HepG2 (cell line): ENCODE data around the gene CSNK1G1. TPM values are rescaled to one million over a fixed set of nuclear protein-coding genes. Genes with fewer than 3 reads are reported as not detected.

Source experiments
- ATAC-seq: fragments of 200-7000 bp; cut with Tn5 transposase; 3 replicates; pipeline ENCODE4 v1.9.1; 2020; ENCODE audit warnings: mild to moderate bottlenecking, moderate library complexity
- BruUV-seq: library from RNA; stranded (reverse); fragments of 400-500 nt; replicated peaks from 2 replicates; lab custom pipeline; 2021; lab: Mats Ljungman, UMichigan
- CTCF ChIA-PET: fragments of 300-600 bp; formaldehyde crosslinking; extraction: SDS; loops from one replicate; lab custom pipeline; 2021; ENCODE audit warnings: low total read pairs, inconsistent platforms, low intra/inter-chr PET ratio; lab: Yijun Ruan, JAX
- POLR2A ChIA-PET: fragments of 350-600 bp; sonication (Branson Sonifier 250); formaldehyde crosslinking; loops from one replicate; lab custom pipeline; 2020; ENCODE audit warnings: antibody characterized with exemption, inconsistent platforms; lab: Yijun Ruan, JAX
- DNase-seq: peaks from one replicate; pipeline ENCODE4 v3.0.0-alpha.2; 2015; ENCODE audit warnings: low spot score
- FAIRE-seq: peaks from 3 replicates; lab custom pipeline; 2011; peaks lifted over from hg19 to GRCh38; lab: Jason Lieb, UNC
- H2AFZ ChIP-seq: one replicate; pipeline ENCODE4 v1.6.1; 2011; ENCODE audit warnings: low read length, inconsistent platforms
- H3K27ac ChIP-seq: fragments of 300-600 bp; 3 replicates; pipeline ENCODE4 v1.8.0; 2011; ENCODE audit warnings: mixed run types, mild to moderate bottlenecking, mixed read lengths, low read length, inconsistent platforms; ENCODE audit not compliant: insufficient read depth; ENCODE audit errors: extremely low read length
- H3K27me3 ChIP-seq, 2 experiments: fragments of 200-600 bp in 1 of 2; 2 replicates in 1 of 2; 3 replicates in 1 of 2; pipeline versions ENCODE4 v1.6.0 to v1.8.0; 2011; ENCODE audit warnings: low read length in 2 of 2, mild to moderate bottlenecking in 2 of 2, moderate library complexity in 2 of 2, inconsistent platforms in 1 of 2; ENCODE audit not compliant: insufficient read depth in 2 of 2, control insufficient read depth in 1 of 2
- H3K36me3 ChIP-seq, 2 experiments: fragments of 200-600 bp in 1 of 2; replicated peaks in 1 of 2; 2 replicates in 1 of 2; 3 replicates in 1 of 2; pipeline versions ENCODE4 v1.5.1 to v1.8.0; 2011; ENCODE audit warnings: low read length in 2 of 2, inconsistent platforms in 1 of 2; ENCODE audit not compliant: insufficient read depth in 2 of 2, control insufficient read depth in 1 of 2
- H3K4me1 ChIP-seq: 2 replicates; pipeline ENCODE4 v1.5.1; 2012; ENCODE audit warnings: low read length, inconsistent platforms; ENCODE audit not compliant: insufficient read depth
- H3K4me2 ChIP-seq: 2 replicates; pipeline ENCODE4 v1.6.0; 2011; ENCODE audit warnings: low read depth, low read length, inconsistent platforms
- H3K4me3 ChIP-seq, 3 experiments: fragments of 200-600 bp in 1 of 3; sonication (generic), shearing (Covaris generic) in 1 of 3; replicated peaks in 1 of 3; 2 replicates each; pipeline ENCODE4 v1.5.1; 2011 to 2016; ENCODE audit warnings: low read length in 3 of 3, inconsistent platforms in 2 of 3, low read depth in 2 of 3, mild to moderate bottlenecking in 2 of 3, control low read depth in 1 of 3, mixed read lengths in 1 of 3; ENCODE audit not compliant: insufficient read depth in 1 of 3
- H3K79me2 ChIP-seq: one replicate; pipeline ENCODE4 v1.6.1; 2011; ENCODE audit warnings: low read length, inconsistent platforms; ENCODE audit not compliant: insufficient read depth
- H3K9ac ChIP-seq: 2 replicates; pipeline ENCODE4 v1.6.0; 2011; ENCODE audit warnings: mild to moderate bottlenecking, low read depth, low read length, inconsistent platforms; ENCODE audit not compliant: insufficient read depth
- H3K9me3 ChIP-seq: 2 replicates; pipeline ENCODE4 v1.5.1; 2012; ENCODE audit warnings: mild to moderate bottlenecking, low read length
- H4K20me1 ChIP-seq: 2 replicates; pipeline ENCODE4 v1.6.0; 2011; ENCODE audit warnings: inconsistent platforms, mild to moderate bottlenecking, low read length, moderate library complexity; ENCODE audit not compliant: insufficient read depth
- GATAD1 ChIP-seq: IDR thresholded peaks from 2 replicates; pipeline ENCODE4 v1.6.1; 2016; ENCODE audit warnings: missing genetic modification reagents, missing compliant biosample characterization
- JUNB ChIP-seq: sonication (generic); formaldehyde crosslinking; IDR thresholded peaks from 2 replicates; pipeline ENCODE4 v1.8.0; 2022; ENCODE audit warnings: missing genetic modification reagents, mild to moderate bottlenecking, borderline replicate concordance
- RAD51 ChIP-seq: fragments of 450-650 bp; IDR thresholded peaks from 2 replicates; pipeline ENCODE4 v1.6.1; 2016; ENCODE audit warnings: borderline replicate concordance
- RBAK ChIP-seq: sonication (generic); formaldehyde crosslinking; IDR thresholded peaks from 2 replicates; pipeline ENCODE4 v1.5.1; 2020; ENCODE audit warnings: mild to moderate bottlenecking, missing genetic modification reagents
- SIX1 ChIP-seq: sonication (generic); formaldehyde crosslinking; IDR thresholded peaks from 2 replicates; pipeline ENCODE4 v1.4.0; 2020; ENCODE audit warnings: missing genetic modification reagents, borderline replicate concordance
- ZNF3 ChIP-seq: IDR thresholded peaks from 2 replicates; pipeline ENCODE4 v1.7.0; 2017; ENCODE audit warnings: inconsistent platforms
- WGBS: methylation state at CpG from one replicate; pipeline ENCODE4 v1.1.6; 2017; ENCODE audit warnings: low lambda C conversion rate; 5-methylcytosine and 5-hydroxymethylcytosine counted together
- in situ Hi-C: cut with HindIII; loops from 2 replicates; pipeline ENCODE4 v1.10.0; 2017; ENCODE audit warnings: low pct_unique_long_range_greater_than_20kb; ENCODE audit not compliant: extremely low pct_ligation_motif_present
- intact Hi-C: fragments of 100-400 bp; cut with micrococcal nuclease; formaldehyde crosslinking; loops from one replicate; pipeline ENCODE4 v1.10.0; 2022; ENCODE audit not compliant: unreplicated experiment
- polyA plus RNA-seq, 8 experiments: library from polyadenylated mRNA; depleted of rRNA in 3 of 8; stranded (reverse) in 7 of 8; unstranded in 1 of 8; fragments of >200 nt; fragmentation: Illumina TruSeq in 4 of 8; extraction: Trizol in 4 of 8; gene quantifications; 2 replicates each; pipeline versions ENCODE4 v1.2.1 to v1.2.3, GENCODE V29; 2011 to 2016; ENCODE audit warnings: low read depth in 4 of 8, missing spikeins in 1 of 8, mixed read lengths in 1 of 8; ENCODE audit not compliant: insufficient read depth in 1 of 8
- total RNA-seq, 5 experiments: library from RNA; depleted of rRNA; stranded (reverse); fragments of >200 nt; fragmentation: Illumina TruSeq; extraction: Trizol; gene quantifications; 2 replicates each; pipeline ENCODE4 v1.2.3, GENCODE V29; 2016; ENCODE audit warnings: low read depth in 1 of 5
- TF ChIP-seq, protein P1 (sequence below): sonication (generic); formaldehyde crosslinking; IDR thresholded peaks from 2 replicates; pipeline ENCODE4 v1.4.0; 2020; ENCODE audit warnings: low read depth, mild to moderate bottlenecking, missing genetic modification reagents
- TF ChIP-seq, protein P2 (sequence below): sonication (generic); formaldehyde crosslinking; IDR thresholded peaks from 2 replicates; pipeline ENCODE4 v1.5.0; 2020; ENCODE audit warnings: missing genetic modification reagents, mild to moderate bottlenecking, borderline replicate concordance
- TF ChIP-seq, protein P3 (sequence below): sonication (generic); formaldehyde crosslinking; IDR thresholded peaks from 2 replicates; pipeline ENCODE4 v1.4.0; 2020; ENCODE audit warnings: missing genetic modification reagents, borderline replicate concordance
- TF ChIP-seq, protein P4 (sequence below): sonication (generic); formaldehyde crosslinking; IDR thresholded peaks from 2 replicates; pipeline ENCODE4 v1.4.0; 2020; ENCODE audit warnings: missing genetic modification reagents, mild to moderate bottlenecking, borderline replicate concordance
- TF ChIP-seq, protein P5 (sequence below): sonication (generic); formaldehyde crosslinking; conservative IDR thresholded peaks from 2 replicates; pipeline ENCODE4 v1.4.0; 2020; ENCODE audit warnings: mild to moderate bottlenecking, missing genetic modification reagents, moderate library complexity

The CSNK1G1 gene
- total and polyA plus RNA-seq, 2 of the 13 experiments (the other 11 are each of a cell fraction or from before 2014, with no cell fraction given): 8.5 to 12.6 TPM

DNA sequence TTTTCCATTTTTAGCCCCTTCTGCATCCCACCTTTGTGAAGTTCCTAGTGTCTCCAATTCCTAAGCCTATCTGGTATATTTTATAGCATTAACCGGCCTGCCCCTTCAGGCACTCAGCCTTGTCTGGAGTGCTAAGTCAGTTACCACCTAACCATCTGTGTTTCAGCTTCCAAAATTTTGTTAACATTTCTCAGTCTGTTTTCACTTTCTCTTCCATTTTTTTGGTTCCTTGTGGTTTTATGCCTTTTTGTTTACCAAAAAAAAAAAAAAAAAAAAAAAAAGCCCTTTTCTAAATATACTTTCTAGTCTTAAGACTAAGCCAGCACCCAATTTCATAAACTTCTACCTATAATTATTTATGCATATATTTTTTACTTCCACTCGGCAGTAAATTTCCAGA, 92.4 kb downstream of the CSNK1G1 start:
- CTCF ChIA-PET: no interaction called here
- FAIRE-seq: no peak
- WGBS: 78% methylated on average over 2 of the region's 2 CpGs
- in situ Hi-C loops (no loop called here), intact Hi-C loops (no loop called here)
- H3K4me1 ChIP-seq: no peaks in the 10 kb centered on the region
- no peak overlapping the region for H3K4me3 ChIP-seq
- no peak overlapping the region for H3K27ac ChIP-seq
- H4K20me1 ChIP-seq: no peaks in the 10 kb centered on the region
- POLR2A ChIA-PET: no interaction called here
- H3K27me3 ChIP-seq: no peaks in the 10 kb centered on the region
- DNase-seq: no peak
- H3K9ac ChIP-seq: no peak overlapping the region
- H3K79me2 ChIP-seq: peaks cover 3% of the 10 kb centered on the region
- no peaks in the 10 kb centered on the region; a peak in 1 of 5 replicates for H3K36me3 ChIP-seq
- ATAC-seq: no peak
- no TSS peak for BruUV-seq
- no peaks in the 10 kb centered on the region for H3K9me3 ChIP-seq
- no peak overlapping the region for H3K4me2 ChIP-seq
- H2AFZ ChIP-seq: no peak overlapping the region
- TF ChIP-seq GATAD1 (CRISPR knock-in tag) (no peak), RBAK (CRISPR knock-in tag) (no peak), JUNB (CRISPR knock-in tag) (no peak), SIX1 (CRISPR knock-in tag) (no peak), ZNF3 (CRISPR knock-in tag) (no peak), RAD51 (no peak)
- TF ChIP-seq, protein P1, sequence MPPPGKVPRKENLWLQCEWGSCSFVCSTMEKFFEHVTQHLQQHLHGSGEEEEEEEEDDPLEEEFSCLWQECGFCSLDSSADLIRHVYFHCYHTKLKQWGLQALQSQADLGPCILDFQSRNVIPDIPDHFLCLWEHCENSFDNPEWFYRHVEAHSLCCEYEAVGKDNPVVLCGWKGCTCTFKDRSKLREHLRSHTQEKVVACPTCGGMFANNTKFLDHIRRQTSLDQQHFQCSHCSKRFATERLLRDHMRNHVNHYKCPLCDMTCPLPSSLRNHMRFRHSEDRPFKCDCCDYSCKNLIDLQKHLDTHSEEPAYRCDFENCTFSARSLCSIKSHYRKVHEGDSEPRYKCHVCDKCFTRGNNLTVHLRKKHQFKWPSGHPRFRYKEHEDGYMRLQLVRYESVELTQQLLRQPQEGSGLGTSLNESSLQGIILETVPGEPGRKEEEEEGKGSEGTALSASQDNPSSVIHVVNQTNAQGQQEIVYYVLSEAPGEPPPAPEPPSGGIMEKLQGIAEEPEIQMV (CRISPR knock-in tag): no peak
- TF ChIP-seq, protein P2, sequence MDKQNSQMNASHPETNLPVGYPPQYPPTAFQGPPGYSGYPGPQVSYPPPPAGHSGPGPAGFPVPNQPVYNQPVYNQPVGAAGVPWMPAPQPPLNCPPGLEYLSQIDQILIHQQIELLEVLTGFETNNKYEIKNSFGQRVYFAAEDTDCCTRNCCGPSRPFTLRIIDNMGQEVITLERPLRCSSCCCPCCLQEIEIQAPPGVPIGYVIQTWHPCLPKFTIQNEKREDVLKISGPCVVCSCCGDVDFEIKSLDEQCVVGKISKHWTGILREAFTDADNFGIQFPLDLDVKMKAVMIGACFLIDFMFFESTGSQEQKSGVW (CRISPR knock-in tag): no peak
- TF ChIP-seq, protein P3, sequence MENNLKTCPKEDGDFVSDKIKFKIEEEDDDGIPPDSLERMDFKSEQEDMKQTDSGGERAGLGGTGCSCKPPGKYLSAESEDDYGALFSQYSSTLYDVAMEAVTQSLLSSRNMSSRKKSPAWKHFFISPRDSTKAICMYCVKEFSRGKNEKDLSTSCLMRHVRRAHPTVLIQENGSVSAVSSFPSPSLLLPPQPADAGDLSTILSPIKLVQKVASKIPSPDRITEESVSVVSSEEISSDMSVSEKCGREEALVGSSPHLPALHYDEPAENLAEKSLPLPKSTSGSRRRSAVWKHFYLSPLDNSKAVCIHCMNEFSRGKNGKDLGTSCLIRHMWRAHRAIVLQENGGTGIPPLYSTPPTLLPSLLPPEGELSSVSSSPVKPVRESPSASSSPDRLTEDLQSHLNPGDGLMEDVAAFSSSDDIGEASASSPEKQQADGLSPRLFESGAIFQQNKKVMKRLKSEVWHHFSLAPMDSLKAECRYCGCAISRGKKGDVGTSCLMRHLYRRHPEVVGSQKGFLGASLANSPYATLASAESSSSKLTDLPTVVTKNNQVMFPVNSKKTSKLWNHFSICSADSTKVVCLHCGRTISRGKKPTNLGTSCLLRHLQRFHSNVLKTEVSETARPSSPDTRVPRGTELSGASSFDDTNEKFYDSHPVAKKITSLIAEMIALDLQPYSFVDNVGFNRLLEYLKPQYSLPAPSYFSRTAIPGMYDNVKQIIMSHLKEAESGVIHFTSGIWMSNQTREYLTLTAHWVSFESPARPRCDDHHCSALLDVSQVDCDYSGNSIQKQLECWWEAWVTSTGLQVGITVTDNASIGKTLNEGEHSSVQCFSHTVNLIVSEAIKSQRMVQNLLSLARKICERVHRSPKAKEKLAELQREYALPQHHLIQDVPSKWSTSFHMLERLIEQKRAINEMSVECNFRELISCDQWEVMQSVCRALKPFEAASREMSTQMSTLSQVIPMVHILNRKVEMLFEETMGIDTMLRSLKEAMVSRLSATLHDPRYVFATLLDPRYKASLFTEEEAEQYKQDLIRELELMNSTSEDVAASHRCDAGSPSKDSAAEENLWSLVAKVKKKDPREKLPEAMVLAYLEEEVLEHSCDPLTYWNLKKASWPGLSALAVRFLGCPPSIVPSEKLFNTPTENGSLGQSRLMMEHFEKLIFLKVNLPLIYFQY: no peak
- TF ChIP-seq, protein P4, sequence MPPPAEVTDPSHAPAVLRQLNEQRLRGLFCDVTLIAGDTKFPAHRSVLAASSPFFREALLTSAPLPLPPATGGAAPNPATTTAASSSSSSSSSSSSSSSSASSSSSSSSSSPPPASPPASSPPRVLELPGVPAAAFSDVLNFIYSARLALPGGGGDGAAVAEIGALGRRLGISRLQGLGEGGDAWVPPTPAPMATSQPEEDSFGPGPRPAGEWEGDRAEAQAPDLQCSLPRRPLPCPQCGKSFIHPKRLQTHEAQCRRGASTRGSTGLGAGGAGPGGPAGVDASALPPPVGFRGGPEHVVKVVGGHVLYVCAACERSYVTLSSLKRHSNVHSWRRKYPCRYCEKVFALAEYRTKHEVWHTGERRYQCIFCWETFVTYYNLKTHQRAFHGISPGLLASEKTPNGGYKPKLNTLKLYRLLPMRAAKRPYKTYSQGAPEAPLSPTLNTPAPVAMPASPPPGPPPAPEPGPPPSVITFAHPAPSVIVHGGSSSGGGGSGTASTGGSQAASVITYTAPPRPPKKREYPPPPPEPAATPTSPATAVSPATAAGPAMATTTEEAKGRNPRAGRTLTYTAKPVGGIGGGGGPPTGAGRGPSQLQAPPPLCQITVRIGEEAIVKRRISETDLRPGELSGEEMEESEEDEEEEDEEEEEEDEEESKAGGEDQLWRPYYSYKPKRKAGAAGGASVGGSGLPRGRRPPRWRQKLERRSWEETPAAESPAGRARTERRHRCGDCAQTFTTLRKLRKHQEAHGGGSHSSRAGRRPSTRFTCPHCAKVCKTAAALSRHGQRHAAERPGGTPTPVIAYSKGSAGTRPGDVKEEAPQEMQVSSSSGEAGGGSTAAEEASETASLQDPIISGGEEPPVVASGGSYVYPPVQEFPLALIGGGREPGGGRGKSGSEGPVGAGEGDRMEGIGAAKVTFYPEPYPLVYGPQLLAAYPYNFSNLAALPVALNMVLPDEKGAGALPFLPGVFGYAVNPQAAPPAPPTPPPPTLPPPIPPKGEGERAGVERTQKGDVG (CRISPR knock-in tag): no peak
- TF ChIP-seq, protein P5, sequence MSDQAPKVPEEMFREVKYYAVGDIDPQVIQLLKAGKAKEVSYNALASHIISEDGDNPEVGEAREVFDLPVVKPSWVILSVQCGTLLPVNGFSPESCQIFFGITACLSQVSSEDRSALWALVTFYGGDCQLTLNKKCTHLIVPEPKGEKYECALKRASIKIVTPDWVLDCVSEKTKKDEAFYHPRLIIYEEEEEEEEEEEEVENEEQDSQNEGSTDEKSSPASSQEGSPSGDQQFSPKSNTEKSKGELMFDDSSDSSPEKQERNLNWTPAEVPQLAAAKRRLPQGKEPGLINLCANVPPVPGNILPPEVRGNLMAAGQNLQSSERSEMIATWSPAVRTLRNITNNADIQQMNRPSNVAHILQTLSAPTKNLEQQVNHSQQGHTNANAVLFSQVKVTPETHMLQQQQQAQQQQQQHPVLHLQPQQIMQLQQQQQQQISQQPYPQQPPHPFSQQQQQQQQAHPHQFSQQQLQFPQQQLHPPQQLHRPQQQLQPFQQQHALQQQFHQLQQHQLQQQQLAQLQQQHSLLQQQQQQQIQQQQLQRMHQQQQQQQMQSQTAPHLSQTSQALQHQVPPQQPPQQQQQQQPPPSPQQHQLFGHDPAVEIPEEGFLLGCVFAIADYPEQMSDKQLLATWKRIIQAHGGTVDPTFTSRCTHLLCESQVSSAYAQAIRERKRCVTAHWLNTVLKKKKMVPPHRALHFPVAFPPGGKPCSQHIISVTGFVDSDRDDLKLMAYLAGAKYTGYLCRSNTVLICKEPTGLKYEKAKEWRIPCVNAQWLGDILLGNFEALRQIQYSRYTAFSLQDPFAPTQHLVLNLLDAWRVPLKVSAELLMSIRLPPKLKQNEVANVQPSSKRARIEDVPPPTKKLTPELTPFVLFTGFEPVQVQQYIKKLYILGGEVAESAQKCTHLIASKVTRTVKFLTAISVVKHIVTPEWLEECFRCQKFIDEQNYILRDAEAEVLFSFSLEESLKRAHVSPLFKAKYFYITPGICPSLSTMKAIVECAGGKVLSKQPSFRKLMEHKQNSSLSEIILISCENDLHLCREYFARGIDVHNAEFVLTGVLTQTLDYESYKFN: no peak
